HepG2 (cell line): Measurements from ENCODE around the gene GNAI2. TPM values are rescaled to one million over a fixed set of nuclear protein-coding genes. Genes with fewer than 3 reads are reported as not detected.
A peak's percentile ranks its signal among the peaks of the same experiment; 100 is the strongest.

Source experiments
- KDM1A ChIP-seq: IDR thresholded peaks from 2 replicates; pipeline ENCODE4 v1.6.1; 2016; ENCODE audit warnings: missing compliant biosample characterization
- KDM4B ChIP-seq: sonication (generic); formaldehyde crosslinking; IDR thresholded peaks from 2 replicates; pipeline ENCODE4 v1.4.0; 2020; ENCODE audit warnings: missing genetic modification reagents
- PITX1 ChIP-seq: sonication (generic); formaldehyde crosslinking; IDR thresholded peaks from 2 replicates; pipeline ENCODE4 v1.5.1; 2020; ENCODE audit warnings: mild to moderate bottlenecking, missing genetic modification reagents
- ZNF160 ChIP-seq: sonication (generic); formaldehyde crosslinking; IDR thresholded peaks from 2 replicates; pipeline ENCODE4 v1.8.0; 2022; ENCODE audit warnings: mild to moderate bottlenecking, inconsistent platforms, missing genetic modification reagents
- ZNF7 ChIP-seq: IDR thresholded peaks from 2 replicates; pipeline ENCODE4 v1.6.1; 2016; ENCODE audit warnings: missing biosample characterization, missing genetic modification reagents
- ZNF781 ChIP-seq: sonication (generic); formaldehyde crosslinking; IDR thresholded peaks from 2 replicates; pipeline ENCODE4 v1.5.1; 2020; ENCODE audit warnings: borderline replicate concordance, mild to moderate bottlenecking, missing genetic modification reagents; ENCODE audit errors: not compliant biosample characterization
- polyA plus RNA-seq, 8 experiments: library from polyadenylated mRNA; depleted of rRNA in 3 of 8; stranded (reverse) in 7 of 8; unstranded in 1 of 8; fragments of >200 nt; fragmentation: Illumina TruSeq in 4 of 8; extraction: Trizol in 4 of 8; gene quantifications; 2 replicates each; pipeline versions ENCODE4 v1.2.1 to v1.2.3, GENCODE V29; 2011 to 2016; ENCODE audit warnings: low read depth in 4 of 8, missing spikeins in 1 of 8, mixed read lengths in 1 of 8; ENCODE audit not compliant: insufficient read depth in 1 of 8
- total RNA-seq, 5 experiments: library from RNA; depleted of rRNA; stranded (reverse); fragments of >200 nt; fragmentation: Illumina TruSeq; extraction: Trizol; gene quantifications; 2 replicates each; pipeline ENCODE4 v1.2.3, GENCODE V29; 2016; ENCODE audit warnings: low read depth in 1 of 5
- TF ChIP-seq, protein P1 (sequence below): sonication (generic); formaldehyde crosslinking; IDR thresholded peaks from 2 replicates; pipeline ENCODE4 v1.4.0; 2020; ENCODE audit warnings: low read depth, missing genetic modification reagents
- TF ChIP-seq, protein P2 (sequence below): sonication (generic); formaldehyde crosslinking; IDR thresholded peaks from 2 replicates; pipeline ENCODE4 v1.9.0; 2022; ENCODE audit warnings: low read depth, missing genetic modification reagents

Gene GNAI2
- total and polyA plus RNA-seq, 2 of the 13 experiments (the other 11 are each of a cell fraction or from before 2014, with no cell fraction given) = 51.1 to 66.2 TPM

- TF ChIP-seq, protein P1, sequence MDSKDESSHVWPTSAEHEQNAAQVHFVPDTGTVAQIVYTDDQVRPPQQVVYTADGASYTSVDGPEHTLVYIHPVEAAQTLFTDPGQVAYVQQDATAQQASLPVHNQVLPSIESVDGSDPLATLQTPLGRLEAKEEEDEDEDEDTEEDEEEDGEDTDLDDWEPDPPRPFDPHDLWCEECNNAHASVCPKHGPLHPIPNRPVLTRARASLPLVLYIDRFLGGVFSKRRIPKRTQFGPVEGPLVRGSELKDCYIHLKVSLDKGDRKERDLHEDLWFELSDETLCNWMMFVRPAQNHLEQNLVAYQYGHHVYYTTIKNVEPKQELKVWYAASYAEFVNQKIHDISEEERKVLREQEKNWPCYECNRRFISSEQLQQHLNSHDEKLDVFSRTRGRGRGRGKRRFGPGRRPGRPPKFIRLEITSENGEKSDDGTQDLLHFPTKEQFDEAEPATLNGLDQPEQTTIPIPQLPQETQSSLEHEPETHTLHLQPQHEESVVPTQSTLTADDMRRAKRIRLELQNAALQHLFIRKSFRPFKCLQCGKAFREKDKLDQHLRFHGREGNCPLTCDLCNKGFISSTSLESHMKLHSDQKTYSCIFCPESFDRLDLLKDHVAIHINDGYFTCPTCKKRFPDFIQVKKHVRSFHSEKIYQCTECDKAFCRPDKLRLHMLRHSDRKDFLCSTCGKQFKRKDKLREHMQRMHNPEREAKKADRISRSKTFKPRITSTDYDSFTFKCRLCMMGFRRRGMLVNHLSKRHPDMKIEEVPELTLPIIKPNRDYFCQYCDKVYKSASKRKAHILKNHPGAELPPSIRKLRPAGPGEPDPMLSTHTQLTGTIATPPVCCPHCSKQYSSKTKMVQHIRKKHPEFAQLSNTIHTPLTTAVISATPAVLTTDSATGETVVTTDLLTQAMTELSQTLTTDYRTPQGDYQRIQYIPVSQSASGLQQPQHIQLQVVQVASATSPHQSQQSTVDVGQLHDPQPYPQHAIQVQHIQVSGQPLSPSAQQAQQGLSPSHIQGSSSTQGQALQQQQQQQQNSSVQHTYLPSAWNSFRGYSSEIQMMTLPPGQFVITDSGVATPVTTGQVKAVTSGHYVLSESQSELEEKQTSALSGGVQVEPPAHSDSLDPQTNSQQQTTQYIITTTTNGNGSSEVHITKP (CRISPR knock-in tag) = 0 out of 2 replicates have a peak, but pooled peaks have one; percentile 7
- TF ChIP-seq ZNF781 (CRISPR knock-in tag) (no peak), ZNF7 (no peak), KDM4B (peak; percentile 8; the same call in 1 of the 2 replicates), PITX1 (CRISPR knock-in tag) (0 out of 2 replicates have a peak, but pooled peaks have one; percentile 4), ZNF160 (0 out of 2 replicates have a peak, but pooled peaks have one; percentile 41), KDM1A (no peak)
- TF ChIP-seq, protein P2, sequence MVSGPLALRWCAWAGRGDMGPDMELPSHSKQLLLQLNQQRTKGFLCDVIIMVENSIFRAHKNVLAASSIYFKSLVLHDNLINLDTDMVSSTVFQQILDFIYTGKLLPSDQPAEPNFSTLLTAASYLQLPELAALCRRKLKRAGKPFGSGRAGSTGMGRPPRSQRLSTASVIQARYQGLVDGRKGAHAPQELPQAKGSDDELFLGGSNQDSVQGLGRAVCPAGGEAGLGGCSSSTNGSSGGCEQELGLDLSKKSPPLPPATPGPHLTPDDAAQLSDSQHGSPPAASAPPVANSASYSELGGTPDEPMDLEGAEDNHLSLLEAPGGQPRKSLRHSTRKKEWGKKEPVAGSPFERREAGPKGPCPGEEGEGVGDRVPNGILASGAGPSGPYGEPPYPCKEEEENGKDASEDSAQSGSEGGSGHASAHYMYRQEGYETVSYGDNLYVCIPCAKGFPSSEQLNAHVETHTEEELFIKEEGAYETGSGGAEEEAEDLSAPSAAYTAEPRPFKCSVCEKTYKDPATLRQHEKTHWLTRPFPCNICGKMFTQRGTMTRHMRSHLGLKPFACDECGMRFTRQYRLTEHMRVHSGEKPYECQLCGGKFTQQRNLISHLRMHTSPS = no peak; the same call in 1 of the 2 replicates
Measured at GRCh38 chr3:50196253-50196801, 39.7 kb upstream of the GNAI2 start (continued).
